HEK293T (cell line): ENCODE measurements around the gene OR6K6.

ENCODE experiments used
- ARNT ChIP-seq: fragments of 450-650 bp; IDR thresholded peaks from 2 replicates; pipeline ENCODE4 v1.6.1; 2017; ENCODE audit warnings: mild to moderate bottlenecking
- BHLHE40 ChIP-seq: fragments of 450-650 bp; IDR thresholded peaks from 2 replicates; pipeline ENCODE4 v1.6.1; 2016; ENCODE audit warnings: mild to moderate bottlenecking, moderate library complexity, borderline replicate concordance
- CTBP1 ChIP-seq: fragments of 450-650 bp; IDR thresholded peaks from 2 replicates; pipeline ENCODE4 v1.6.1; 2016; ENCODE audit warnings: borderline replicate concordance
- FOXA1 ChIP-seq: fragments of 450-650 bp; IDR thresholded peaks from 2 replicates; pipeline ENCODE4 v1.6.1; 2016; ENCODE audit warnings: mild to moderate bottlenecking
- LEF1 ChIP-seq: fragments of 450-650 bp; IDR thresholded peaks from 2 replicates; pipeline ENCODE4 v1.6.1; 2017; ENCODE audit warnings: mild to moderate bottlenecking, borderline replicate concordance
- NFRKB ChIP-seq: fragments of 450-650 bp; IDR thresholded peaks from 2 replicates; pipeline ENCODE4 v1.6.1; 2016; ENCODE audit warnings: mild to moderate bottlenecking, moderate library complexity

- TF ChIP-seq FOXA1 = no peak
- no peak for TF ChIP-seq NFRKB
- no peak for TF ChIP-seq CTBP1
- no peak for TF ChIP-seq ARNT
- no peak for TF ChIP-seq BHLHE40
- no peak for TF ChIP-seq LEF1
Observed at GRCh38 chr1:158799689-158800088, 45.2 kb downstream of the OR6K6 start.
